ENCODE measurements around the gene ZNF567. TPM values are rescaled to one million over a fixed set of nuclear protein-coding genes. Genes with fewer than 3 reads are reported as not detected.
"Not testable (repeated sequence)": the region's sequence is repeated elsewhere in the genome, so short reads cannot be mapped to it uniquely, and the experiment has no call there.

The ZNF567 gene
- total RNA-seq (2014; rRNA removed; shearing (Covaris generic)), result 7.7 and 9.3 TPM in 2 replicates

GRCh38 chr19:36687214-36688056 lies at the start of gene ZNF567:
ZNF567 (plus strand) TSS chr19:36687612; CDS start chr19:36694868, 7,256 bp downstream.
- DNase-seq (ENCODE audit: low spot score), result peak; percentile 94

GRCh38 chr19:36638862-36639510 lies 48.4 kb upstream of the ZNF567 start:
- no peak for DNase-seq (ENCODE audit: low spot score)

- DNase-seq (ENCODE audit: low spot score), result no peak
Observed at GRCh38 chr19:36646746-36647145, 40.7 kb upstream of the ZNF567 start.

- no peak for DNase-seq (ENCODE audit: low spot score)
Observed at GRCh38 chr19:36652958-36653357, 34.5 kb upstream of the ZNF567 start.

- no peak for DNase-seq (ENCODE audit: low spot score)
Observed at GRCh38 chr19:36665832-36666231, 21.6 kb upstream of the ZNF567 start.

GRCh38 chr19:36668646-36669045 lies 18.8 kb upstream of the ZNF567 start:
- DNase-seq (ENCODE audit: low spot score), result no peak

- DNase-seq (ENCODE audit: low spot score), result no peak
Observed at GRCh38 chr19:36672368-36672767, 15.0 kb upstream of the ZNF567 start.

- no peak for DNase-seq (ENCODE audit: low spot score)
Observed at GRCh38 chr19:36674201-36674600, 13.2 kb upstream of the ZNF567 start.

GRCh38 chr19:36679455-36679854 lies 8.0 kb upstream of the ZNF567 start:
- DNase-seq (ENCODE audit: low spot score), result no peak

GRCh38 chr19:36685835-36686234 lies 1.6 kb upstream of the ZNF567 start:
- no peak for DNase-seq (ENCODE audit: low spot score)

- peak; percentile 7 for DNase-seq (ENCODE audit: low spot score)
Observed at GRCh38 chr19:36686365-36687213, 823 bp upstream of the ZNF567 start.

GRCh38 chr19:36688058-36688457 lies 646 bp downstream of the ZNF567 start:
- no peak for DNase-seq (ENCODE audit: low spot score)

GRCh38 chr19:36707134-36707533 lies 19.7 kb downstream of the ZNF567 start:
- no peak for DNase-seq (ENCODE audit: low spot score)

GRCh38 chr19:36709423-36709822 lies 22.0 kb downstream of the ZNF567 start:
- DNase-seq (ENCODE audit: low spot score), result no peak

GRCh38 chr19:36719687-36720556 lies 32.5 kb downstream of the ZNF567 start:
- DNase-seq (ENCODE audit: low spot score), result peak; percentile 3

- DNase-seq (ENCODE audit: low spot score), result not testable (repeated sequence)
Observed at GRCh38 chr19:36736166-36736565, 48.8 kb downstream of the ZNF567 start.

- DNase-seq (ENCODE audit: low spot score), result no peak
Observed at GRCh38 chr19:36745870-36746269, 58.5 kb downstream of the ZNF567 start.

- DNase-seq (ENCODE audit: low spot score), result no peak
Observed at GRCh38 chr19:36747750-36748149, 60.3 kb downstream of the ZNF567 start.

GRCh38 chr19:36748431-36749275 lies 61.2 kb downstream of the ZNF567 start:
- DNase-seq (ENCODE audit: low spot score), result no peak

- DNase-seq (ENCODE audit: low spot score), result not testable (repeated sequence)
Observed at GRCh38 chr19:36749613-36750012, 62.2 kb downstream of the ZNF567 start.

Measured in A172 (cell line).